ENCODE results near the gene PARP4.
"Not testable (repeated sequence)": the region's sequence is repeated elsewhere in the genome, so short reads cannot be mapped to it uniquely, and the experiment has no call there.

PARP4 gene

GRCh38 chr13:24493356-24493755 is 19.2 kb downstream of the PARP4 start:
- H3K27me3 ChIP-seq (ENCODE audit: insufficient read depth, poor library complexity, severe bottlenecking) = no peaks in the 10 kb centered on the region
- no peak for DNase-seq (ENCODE audit: low read depth in 1 of 2, low spot score in 1 of 2)
- H3K27ac ChIP-seq (replicated peaks) = no peak overlapping the region
- no peak for TF ChIP-seq POLR2AphosphoS5 (IDR thresholded peaks at IDR 0.05; ENCODE audit: low read depth)
- no peak for TF ChIP-seq SPI1 (IDR thresholded peaks at IDR 0.05; ENCODE audit: borderline replicate concordance, low read depth)
- no peak for TF ChIP-seq REST (IDR thresholded peaks at IDR 0.05; ENCODE audit: insufficient replicate concordance, low read depth)
- TF ChIP-seq GABPA (IDR thresholded peaks at IDR 0.05; ENCODE audit: low read depth) = no peak
- TF ChIP-seq CTCF (IDR thresholded peaks at IDR 0.05; ENCODE audit: insufficient read depth, low read length) = no peak
- no peak overlapping the region for H3K4me3 ChIP-seq (replicated peaks; ENCODE audit: insufficient read depth, low read length)

- no peak for TF ChIP-seq CTCF (IDR thresholded peaks at IDR 0.05; ENCODE audit: insufficient read depth, low read length)
- no peak for TF ChIP-seq REST (IDR thresholded peaks at IDR 0.05; ENCODE audit: insufficient replicate concordance, low read depth)
- no peak for TF ChIP-seq GABPA (IDR thresholded peaks at IDR 0.05; ENCODE audit: low read depth)
- no peak for TF ChIP-seq SPI1 (IDR thresholded peaks at IDR 0.05; ENCODE audit: borderline replicate concordance, low read depth)
- no peak for TF ChIP-seq POLR2AphosphoS5 (IDR thresholded peaks at IDR 0.05; ENCODE audit: low read depth)
- DNase-seq (ENCODE audit: low read depth in 1 of 2, low spot score in 1 of 2) = no peak
- H3K4me3 ChIP-seq (replicated peaks; ENCODE audit: insufficient read depth, low read length) = no peak overlapping the region
- no peak overlapping the region for H3K27ac ChIP-seq (replicated peaks)
- no peaks in the 10 kb centered on the region for H3K27me3 ChIP-seq (ENCODE audit: insufficient read depth, poor library complexity, severe bottlenecking)
These were observed 20.7 kb downstream of the PARP4 start for GRCh38 chr13:24491845-24492244.

GRCh38 chr13:24489721-24490120 is 22.9 kb downstream of the PARP4 start:
- H3K27me3 ChIP-seq (ENCODE audit: insufficient read depth, poor library complexity, severe bottlenecking) = no peaks in the 10 kb centered on the region
- no peak overlapping the region for H3K27ac ChIP-seq (replicated peaks)
- TF ChIP-seq GABPA (IDR thresholded peaks at IDR 0.05; ENCODE audit: low read depth) (no peak), REST (IDR thresholded peaks at IDR 0.05; ENCODE audit: insufficient replicate concordance, low read depth) (no peak), POLR2AphosphoS5 (IDR thresholded peaks at IDR 0.05; ENCODE audit: low read depth) (no peak), SPI1 (IDR thresholded peaks at IDR 0.05; ENCODE audit: borderline replicate concordance, low read depth) (no peak), CTCF (IDR thresholded peaks at IDR 0.05; ENCODE audit: insufficient read depth, low read length) (no peak)
- no peak overlapping the region for H3K4me3 ChIP-seq (replicated peaks; ENCODE audit: insufficient read depth, low read length)
- DNase-seq (ENCODE audit: low read depth in 1 of 2, low spot score in 1 of 2) = no peak

- DNase-seq (ENCODE audit: low read depth in 1 of 2, low spot score in 1 of 2); H3K27me3 ChIP-seq (ENCODE audit: insufficient read depth, poor library complexity, severe bottlenecking); H3K4me3 ChIP-seq (replicated peaks; ENCODE audit: insufficient read depth, low read length); H3K27ac ChIP-seq (replicated peaks): not testable (repeated sequence)
These were observed 24.5 kb downstream of the PARP4 start for GRCh38 chr13:24488092-24488491.

GRCh38 chr13:24486017-24486657 is 26.4 kb downstream of the PARP4 start:
- H3K27me3 ChIP-seq (ENCODE audit: insufficient read depth, poor library complexity, severe bottlenecking); DNase-seq (ENCODE audit: low read depth in 1 of 2, low spot score in 1 of 2); H3K4me3 ChIP-seq (replicated peaks; ENCODE audit: insufficient read depth, low read length); H3K27ac ChIP-seq (replicated peaks): not testable (repeated sequence)

All from HL-60 (cell line).